Measurements from ENCODE around the gene EPB41L3.

The EPB41L3 gene

DNA sequence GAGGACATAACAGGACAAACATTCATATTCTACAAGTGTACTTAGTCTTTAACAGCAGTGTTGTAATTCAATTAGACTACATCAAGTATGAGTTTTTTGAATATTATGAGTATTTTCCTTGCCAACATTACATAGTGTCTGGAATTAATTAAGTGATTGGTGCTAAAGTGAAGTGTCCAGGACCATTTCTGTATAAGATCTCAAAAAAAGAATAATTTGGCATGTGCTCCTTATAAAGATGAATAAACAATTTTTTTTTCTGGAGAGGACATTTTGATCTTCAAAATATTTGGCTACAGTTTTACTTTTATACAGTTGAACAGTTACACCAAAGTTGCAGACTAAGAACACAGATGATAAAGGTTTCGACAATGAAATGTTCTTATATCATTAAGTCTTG lies 15.1 kb upstream of the EPB41L3 start:
- Histone ChIP-seq H3K79me2 (ENCODE audit: insufficient read depth, low read length) (no peaks in the 10 kb centered on the region), H3K9ac (ENCODE audit: low read length) (no peak overlapping the region), H3K27ac (ENCODE audit: low read depth, low read length, poor library complexity, severe bottlenecking) (no peak overlapping the region), H3K4me3 (ENCODE audit: low read depth, low read length, poor library complexity, severe bottlenecking) (no peak overlapping the region), H3K36me3 (ENCODE audit: insufficient read depth, low read length) (no peaks in the 10 kb centered on the region), H3K9me2 (ENCODE audit: low read depth, low read length) (no peaks in the 10 kb centered on the region), H3F3A (ENCODE audit: insufficient read depth, low read length) (no peaks in the 10 kb centered on the region), H3K4me1 (ENCODE audit: insufficient read depth, low read length, severe bottlenecking) (no peaks in the 10 kb centered on the region), H2AFZ (ENCODE audit: low read length) (no peak overlapping the region), H3K9me3 (ENCODE audit: low read length) (no peaks in the 10 kb centered on the region), H3K4me2 (ENCODE audit: low read length) (no peak overlapping the region), H3K27me3 (ENCODE audit: insufficient read depth, low read length) (no peaks in the 10 kb centered on the region), H4K20me1 (ENCODE audit: insufficient read depth, low read length) (no peaks in the 10 kb centered on the region)
- TF ChIP-seq EZH2 (IDR thresholded peaks at IDR 0.05; ENCODE audit: borderline replicate concordance, low read length) (no peak), CTCF (IDR thresholded peaks at IDR 0.05; ENCODE audit: low read length) (no peak)

DNA sequence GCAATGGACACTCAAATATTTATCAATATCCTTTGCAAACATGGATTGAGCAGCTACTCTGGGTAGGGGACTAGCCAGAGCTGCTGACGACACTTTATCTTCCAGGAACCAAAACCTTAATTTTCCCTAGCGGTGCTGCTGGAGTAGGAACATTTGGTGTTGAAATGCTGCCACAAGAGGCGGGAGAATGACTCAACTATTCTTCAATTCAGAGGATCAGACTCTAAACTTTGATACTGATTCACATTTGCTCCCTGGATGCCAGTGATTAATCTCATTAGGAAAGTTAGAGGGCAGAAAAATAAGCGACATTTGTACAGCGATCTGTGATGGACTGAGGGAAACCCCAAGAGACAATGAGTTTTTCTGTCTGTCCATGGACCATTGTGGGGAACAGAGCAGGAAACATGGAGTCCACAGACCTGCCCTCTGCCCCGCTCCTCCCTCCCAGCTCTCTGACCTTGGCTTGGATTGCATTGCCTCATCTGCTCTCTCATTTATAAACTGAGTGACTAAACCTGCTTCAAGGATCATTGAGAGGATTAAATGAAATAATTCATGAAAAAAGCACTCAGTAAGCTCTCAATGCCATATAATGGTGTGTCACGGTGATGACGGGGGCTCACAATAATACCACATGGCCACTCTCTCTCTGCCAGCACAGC lies 12.6 kb upstream of the EPB41L3 start:
- no peak for TF ChIP-seq CTCF (IDR thresholded peaks at IDR 0.05; ENCODE audit: low read length)
- TF ChIP-seq EZH2 (IDR thresholded peaks at IDR 0.05; ENCODE audit: borderline replicate concordance, low read length), result no peak
- Histone ChIP-seq H3F3A (ENCODE audit: insufficient read depth, low read length) (no peaks in the 10 kb centered on the region), H3K36me3 (ENCODE audit: insufficient read depth, low read length) (no peaks in the 10 kb centered on the region), H3K4me3 (ENCODE audit: low read depth, low read length, poor library complexity, severe bottlenecking) (no peak overlapping the region), H3K27ac (ENCODE audit: low read depth, low read length, poor library complexity, severe bottlenecking) (no peak overlapping the region), H4K20me1 (ENCODE audit: insufficient read depth, low read length) (no peaks in the 10 kb centered on the region), H2AFZ (ENCODE audit: low read length) (no peak overlapping the region), H3K9me3 (ENCODE audit: low read length) (no peaks in the 10 kb centered on the region), H3K27me3 (ENCODE audit: insufficient read depth, low read length) (no peaks in the 10 kb centered on the region), H3K4me2 (ENCODE audit: low read length) (no peak overlapping the region), H3K4me1 (ENCODE audit: insufficient read depth, low read length, severe bottlenecking) (no peaks in the 10 kb centered on the region), H3K9me2 (ENCODE audit: low read depth, low read length) (no peaks in the 10 kb centered on the region), H3K79me2 (ENCODE audit: insufficient read depth, low read length) (no peaks in the 10 kb centered on the region), H3K9ac (ENCODE audit: low read length) (no peak overlapping the region)

DNA sequence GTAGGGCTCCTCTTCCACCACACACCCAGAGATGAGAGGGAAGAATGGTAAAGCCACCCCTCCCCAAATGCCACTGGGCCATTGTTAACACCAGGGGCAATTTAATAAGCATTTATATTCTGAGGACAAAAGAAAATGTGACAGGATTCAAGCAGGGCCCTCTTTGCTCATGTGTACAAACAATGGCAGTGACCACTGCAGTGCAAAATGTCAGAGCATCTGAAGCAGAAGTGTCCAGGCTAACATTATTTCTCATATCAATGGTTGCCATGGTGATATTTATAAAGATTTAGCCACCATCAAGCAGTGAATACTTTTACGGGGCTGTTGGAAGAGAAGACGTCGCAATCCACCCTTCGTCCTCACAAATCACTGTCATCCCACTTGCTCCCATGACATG lies 10.8 kb upstream of the EPB41L3 start:
- Histone ChIP-seq H3K27ac (ENCODE audit: low read depth, low read length, poor library complexity, severe bottlenecking) (no peak overlapping the region), H4K20me1 (ENCODE audit: insufficient read depth, low read length) (no peaks in the 10 kb centered on the region), H3K9ac (ENCODE audit: low read length) (no peak overlapping the region), H3K4me1 (ENCODE audit: insufficient read depth, low read length, severe bottlenecking) (no peaks in the 10 kb centered on the region), H3K9me2 (ENCODE audit: low read depth, low read length) (no peaks in the 10 kb centered on the region), H3K9me3 (ENCODE audit: low read length) (no peaks in the 10 kb centered on the region), H3K4me2 (ENCODE audit: low read length) (no peak overlapping the region), H3F3A (ENCODE audit: insufficient read depth, low read length) (no peaks in the 10 kb centered on the region), H3K79me2 (ENCODE audit: insufficient read depth, low read length) (no peaks in the 10 kb centered on the region), H3K4me3 (ENCODE audit: low read depth, low read length, poor library complexity, severe bottlenecking) (no peak overlapping the region), H3K36me3 (ENCODE audit: insufficient read depth, low read length) (no peaks in the 10 kb centered on the region), H3K27me3 (ENCODE audit: insufficient read depth, low read length) (no peaks in the 10 kb centered on the region), H2AFZ (ENCODE audit: low read length) (no peak overlapping the region)
- TF ChIP-seq CTCF (IDR thresholded peaks at IDR 0.05; ENCODE audit: low read length) (no peak), EZH2 (IDR thresholded peaks at IDR 0.05; ENCODE audit: borderline replicate concordance, low read length) (no peak)

All from OCI-LY1 (cell line).